HCT116 (cell line): Measurements from ENCODE around the gene NUB1. TPM values are rescaled to one million over a fixed set of nuclear protein-coding genes. Genes with fewer than 3 reads are reported as not detected.

Experiments
- ATAC-seq: fragments of 200-7000 bp; cut with Tn5 transposase; 2 replicates; pipeline ENCODE4 v1.9.1; 2020; ENCODE audit warnings: mild to moderate bottlenecking, moderate library complexity
- BruUV-seq: library from RNA; stranded (reverse); fragments of 400-500 nt; replicated peaks from 2 replicates; lab custom pipeline; 2021; lab: Mats Ljungman, UMichigan
- CTCF ChIA-PET: fragments of 300-600 bp; sonication (Branson Sonifier 250); formaldehyde crosslinking; loops from one replicate; lab custom pipeline; 2021; ENCODE audit warnings: antibody characterized with exemption; lab: Charles Lee
- POLR2A ChIA-PET: fragments of 300-600, 350-600 bp; sonication (Branson Sonifier 250); formaldehyde crosslinking; loops from one replicate; lab custom pipeline; 2021; ENCODE audit warnings: antibody characterized with exemption; lab: Charles Lee
- RAD21 ChIA-PET, 2 experiments: fragments of 300-600 bp; sonication (Branson Sonifier 250); formaldehyde crosslinking; loops; one replicate each; lab custom pipeline; 2023; ENCODE audit warnings: low total read pairs in 2 of 2; ENCODE audit not compliant: uncharacterized antibody in 2 of 2, unreplicated experiment in 2 of 2, low non-redundant PET in 1 of 2; lab: Charles Lee
- DNase-seq: peaks from one replicate; pipeline ENCODE4 v3.0.0-alpha.2; 2010; ENCODE audit warnings: low read depth, low spot score
- H2AFZ ChIP-seq: fragments of 200-600 bp; shearing (Covaris generic), sonication (generic); 2 replicates; pipeline ENCODE4 v1.6.1; 2017; ENCODE audit warnings: low read depth, mixed run types, mixed read lengths, antibody characterized with exemption, low read length; ENCODE audit not compliant: poor library complexity, severe bottlenecking
- H3K27ac ChIP-seq: 2 replicates; pipeline ENCODE4 v1.5.1; 2012; ENCODE audit warnings: low read depth, low read length
- H3K27me3 ChIP-seq: fragments of 200-600 bp; sonication (generic); 2 replicates; pipeline ENCODE4 v1.6.1; 2016; ENCODE audit warnings: mixed run types, low read length, mixed read lengths; ENCODE audit not compliant: insufficient read depth
- H3K36me3 ChIP-seq, 2 experiments: fragments of 200-500 bp in 1 of 2; fragments of 200-600 bp in 1 of 2; sonication (Bioruptor generic) in 1 of 2; sonication (generic) in 1 of 2; 2 replicates each; pipeline versions ENCODE4 v1.5.1 to v1.6.1; 2014 to 2016; ENCODE audit warnings: low read length in 2 of 2, inconsistent platforms in 1 of 2, mixed read lengths in 1 of 2, mixed run types in 1 of 2; ENCODE audit not compliant: insufficient read depth in 2 of 2, control insufficient read depth in 1 of 2
- H3K4me1 ChIP-seq, 2 experiments: fragments of 200-600 bp in 1 of 2; sonication (generic) in 1 of 2; 2 replicates each; pipeline versions ENCODE4 v1.5.1 to v1.6.1; 2012 to 2017; ENCODE audit warnings: low read length in 2 of 2, inconsistent platforms in 1 of 2, mild to moderate bottlenecking in 1 of 2, mixed read lengths in 1 of 2, mixed run types in 1 of 2, moderate library complexity in 1 of 2; ENCODE audit not compliant: insufficient read depth in 2 of 2, control insufficient read depth in 1 of 2
- H3K4me2 ChIP-seq: fragments of 200-600 bp; sonication (generic); 2 replicates; pipeline ENCODE4 v1.6.1; 2017; ENCODE audit warnings: mixed run types, low read length, mixed read lengths
- H3K4me3 ChIP-seq, 2 experiments: fragments of 200-600 bp in 1 of 2; sonication (generic) in 1 of 2; replicated peaks in 1 of 2; 2 replicates each; pipeline ENCODE4 v1.5.1; 2011 to 2016; ENCODE audit warnings: low read length in 2 of 2, control low read depth in 1 of 2, low read depth in 1 of 2, mild to moderate bottlenecking in 1 of 2, mixed read lengths in 1 of 2, mixed run types in 1 of 2
- H3K79me2 ChIP-seq: fragments of 200-600 bp; sonication (generic); 2 replicates; pipeline ENCODE4 v1.6.1; 2017; ENCODE audit warnings: mild to moderate bottlenecking, mixed run types, low read length, moderate library complexity, mixed read lengths; ENCODE audit not compliant: insufficient read depth
- H3K9ac ChIP-seq: fragments of 200-600 bp; sonication (generic); 2 replicates; pipeline ENCODE4 v1.6.1; 2016; ENCODE audit warnings: low read length, mixed read lengths
- H3K9me2 ChIP-seq: fragments of 200-600 bp; sonication (generic), shearing (Covaris generic); 2 replicates; pipeline ENCODE4 v1.6.1; 2017; ENCODE audit warnings: mixed run types, mild to moderate bottlenecking, moderate library complexity; ENCODE audit not compliant: insufficient read depth
- H3K9me3 ChIP-seq, 2 experiments: fragments of 200-500 bp in 1 of 2; fragments of 200-600 bp in 1 of 2; sonication (Bioruptor generic) in 1 of 2; sonication (generic) in 1 of 2; 2 replicates each; pipeline ENCODE4 v1.6.1; 2014 to 2017; ENCODE audit warnings: low read length in 2 of 2, mixed read lengths in 2 of 2, inconsistent platforms in 1 of 2, low read depth in 1 of 2, mild to moderate bottlenecking in 1 of 2, mixed run types in 1 of 2, moderate library complexity in 1 of 2; ENCODE audit not compliant: control insufficient read depth in 1 of 2, insufficient read depth in 1 of 2
- H4K20me1 ChIP-seq: fragments of 200-600 bp; sonication (generic), shearing (Covaris generic); 2 replicates; pipeline ENCODE4 v1.6.1; 2017; ENCODE audit warnings: mixed run types, mild to moderate bottlenecking, moderate library complexity; ENCODE audit not compliant: insufficient read depth
- EGR1 ChIP-seq: IDR thresholded peaks from 2 replicates; pipeline ENCODE4 v1.6.1; 2012; ENCODE audit warnings: low read depth
- FOSL1 ChIP-seq: IDR thresholded peaks from 2 replicates; pipeline ENCODE4 v1.6.1; 2012; ENCODE audit warnings: low read depth
- RAD21 ChIP-seq: IDR thresholded peaks from 2 replicates; pipeline ENCODE4 v1.6.1; 2012; ENCODE audit warnings: low read depth, mild to moderate bottlenecking
- intact Hi-C: fragments of 100-400 bp; cut with micrococcal nuclease; formaldehyde crosslinking; loops from 2 replicates; pipeline ENCODE4 v1.10.0; 2022
- total RNA-seq: library from RNA; stranded (reverse); gene quantifications from one replicate; pipeline ENCODE4 v1.2.1, GENCODE V29; 2021; ENCODE audit not compliant: unreplicated experiment
- TF ChIP-seq, protein P1 (sequence below): IDR thresholded peaks from 2 replicates; pipeline ENCODE4 v1.6.1; 2012
- TF ChIP-seq, protein P2 (sequence below), 3 experiments: fragments of 200-600 bp in 1 of 3; sonication (generic) in 1 of 3; IDR thresholded peaks in 2 of 3; conservative IDR thresholded peaks in 1 of 3; 2 replicates each; pipeline ENCODE4 v1.5.1; 2012 to 2017; ENCODE audit warnings: low read depth in 2 of 3, low read length in 2 of 3, antibody characterized with exemption in 1 of 3, borderline replicate concordance in 1 of 3, control low read depth in 1 of 3, mild to moderate bottlenecking in 1 of 3, mixed read lengths in 1 of 3, mixed run types in 1 of 3, moderate library complexity in 1 of 3; ENCODE audit not compliant: insufficient read depth in 1 of 3

NUB1 gene
- total RNA-seq, 1 experiment from 2014 or later, result 44.0 TPM

DNA sequence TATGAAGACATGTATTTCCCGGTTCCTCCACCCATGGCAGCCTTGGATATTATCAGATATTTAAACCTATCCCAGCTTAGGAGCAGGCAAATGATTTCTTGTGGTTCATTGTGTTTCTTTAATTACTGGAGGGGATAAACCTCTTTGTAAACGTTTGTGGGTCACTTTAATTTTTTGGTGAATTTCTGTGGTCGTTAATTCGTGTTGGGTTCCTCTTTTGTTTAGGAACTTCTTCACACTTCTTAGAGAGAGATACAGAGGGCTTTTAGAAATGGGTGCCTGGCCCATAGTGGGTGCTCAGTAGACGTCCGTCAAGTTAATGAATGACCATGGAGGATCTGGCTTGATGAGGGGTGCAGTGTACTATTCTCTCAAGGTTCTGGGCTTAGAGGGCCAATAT, 27.2 kb upstream of the NUB1 start:
- intact Hi-C loops, result loop anchor here (10.0 kb wide), 1 partner anchor 440 kb away; no protein-coding TSS in a partner anchor
- CTCF ChIA-PET, result interaction anchor here (1.2 to 2.2 kb wide), 5 partner anchors 22 to 431 kb away, joined by 3 to 14 read pairs (median 5); partner anchors contain the start of gene NUB1

DNA sequence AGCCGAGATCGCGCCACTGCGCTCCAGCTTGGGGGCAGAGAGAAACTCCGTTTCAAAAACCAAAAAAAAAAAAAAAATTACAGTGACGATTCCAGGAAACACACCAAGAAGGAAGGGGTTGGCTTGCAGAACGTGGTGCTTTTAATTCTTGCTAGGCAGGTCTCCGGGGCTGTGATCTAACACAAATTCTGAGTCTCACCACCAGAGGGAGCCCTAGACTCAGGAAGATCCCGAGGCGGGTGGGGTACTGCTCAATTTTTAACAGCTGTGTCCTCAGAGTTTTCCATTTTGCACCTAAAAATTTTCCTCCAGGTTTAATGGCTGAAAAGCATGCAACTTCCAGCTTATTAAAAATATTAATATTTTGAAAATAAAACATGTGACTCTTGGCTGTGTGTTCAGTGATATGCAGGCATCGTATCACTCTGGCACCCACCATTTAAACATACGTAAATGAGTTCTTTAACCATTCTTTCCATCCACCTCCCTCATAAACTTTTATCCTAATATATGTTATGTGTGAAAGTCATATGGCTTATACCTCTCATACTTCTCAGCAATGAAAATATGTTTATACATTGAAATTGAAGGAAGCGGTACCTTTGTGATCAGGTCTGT, 26.5 kb upstream of the NUB1 start:
- TF ChIP-seq RAD21, result peak; percentile 86
- TF ChIP-seq, protein P1, sequence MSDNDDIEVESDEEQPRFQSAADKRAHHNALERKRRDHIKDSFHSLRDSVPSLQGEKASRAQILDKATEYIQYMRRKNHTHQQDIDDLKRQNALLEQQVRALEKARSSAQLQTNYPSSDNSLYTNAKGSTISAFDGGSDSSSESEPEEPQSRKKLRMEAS, result no peak
- TF ChIP-seq, protein P2, sequence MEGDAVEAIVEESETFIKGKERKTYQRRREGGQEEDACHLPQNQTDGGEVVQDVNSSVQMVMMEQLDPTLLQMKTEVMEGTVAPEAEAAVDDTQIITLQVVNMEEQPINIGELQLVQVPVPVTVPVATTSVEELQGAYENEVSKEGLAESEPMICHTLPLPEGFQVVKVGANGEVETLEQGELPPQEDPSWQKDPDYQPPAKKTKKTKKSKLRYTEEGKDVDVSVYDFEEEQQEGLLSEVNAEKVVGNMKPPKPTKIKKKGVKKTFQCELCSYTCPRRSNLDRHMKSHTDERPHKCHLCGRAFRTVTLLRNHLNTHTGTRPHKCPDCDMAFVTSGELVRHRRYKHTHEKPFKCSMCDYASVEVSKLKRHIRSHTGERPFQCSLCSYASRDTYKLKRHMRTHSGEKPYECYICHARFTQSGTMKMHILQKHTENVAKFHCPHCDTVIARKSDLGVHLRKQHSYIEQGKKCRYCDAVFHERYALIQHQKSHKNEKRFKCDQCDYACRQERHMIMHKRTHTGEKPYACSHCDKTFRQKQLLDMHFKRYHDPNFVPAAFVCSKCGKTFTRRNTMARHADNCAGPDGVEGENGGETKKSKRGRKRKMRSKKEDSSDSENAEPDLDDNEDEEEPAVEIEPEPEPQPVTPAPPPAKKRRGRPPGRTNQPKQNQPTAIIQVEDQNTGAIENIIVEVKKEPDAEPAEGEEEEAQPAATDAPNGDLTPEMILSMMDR (IDR thresholded peaks at IDR 0.05 in 2 of 3, conservative IDR thresholded peaks at IDR 0.05 in 1 of 3; ENCODE audit: borderline replicate concordance in 1 of 3, insufficient read depth in 1 of 3, low read depth in 2 of 3, low read length in 2 of 3), result peak; percentile 72 to 86 (median 78)
- DNase-seq, result peak; percentile 54
- POLR2A ChIA-PET, result interaction anchor here (1.5 kb wide), 1 partner anchor 26 kb away, joined by 4 read pairs; no protein-coding TSS in a partner anchor

More for the DNA sequence above, 27.2 kb upstream of the NUB1 start:
- RAD21 ChIA-PET, result interaction anchor here (0.7 to 1.0 kb wide), 2 partner anchors 43 to 134 kb away, joined by 3 read pairs; no protein-coding TSS in a partner anchor
- no peaks in the 10 kb centered on the region for H3K36me3 ChIP-seq
- no peaks in the 10 kb centered on the region for H3K4me1 ChIP-seq
- H3K4me3 ChIP-seq, result no peak overlapping the region
- no peaks in the 10 kb centered on the region for H3K27me3 ChIP-seq
- ATAC-seq (no peak), DNase-seq (no peak)
- BruUV-seq, result no TSS peak
- peaks cover under 1 to 16% of the 10 kb centered on the region in 2 experiments; a peak in 2 of 4 replicates for H3K9me3 ChIP-seq
- no peak overlapping the region for H3K4me2 ChIP-seq
- POLR2A ChIA-PET, result no interaction called here
- no peaks in the 10 kb centered on the region for H3K79me2 ChIP-seq
- H2AFZ ChIP-seq, result no peak overlapping the region
- H3K9ac ChIP-seq, result no peak overlapping the region
- H3K9me2 ChIP-seq, result no peaks in the 10 kb centered on the region
- H4K20me1 ChIP-seq, result no peaks in the 10 kb centered on the region
- no peak for TF ChIP-seq EGR1
- TF ChIP-seq FOSL1, result no peak
- H3K27ac ChIP-seq, result no peak overlapping the region

More for the DNA sequence above, 26.5 kb upstream of the NUB1 start:
- Histone ChIP-seq H3K36me3 (no peaks in the 10 kb centered on the region), H3K27ac (no peak overlapping the region), H3K4me2 (no peak overlapping the region), H3K4me3 (no peak overlapping the region), H3K9ac (no peak overlapping the region), H2AFZ (peak overlapping the region; percentile 62), H3K27me3 (no peaks in the 10 kb centered on the region), H4K20me1 (no peaks in the 10 kb centered on the region), H3K79me2 (no peaks in the 10 kb centered on the region), H3K9me2 (no peaks in the 10 kb centered on the region), H3K9me3 (peaks cover 8 to 21% of the 10 kb centered on the region in 2 experiments; a peak in 2 of 4 replicates), H3K4me1 (no peaks in the 10 kb centered on the region)
- ChIA-PET RAD21 (interaction anchor here (0.7 to 1.0 kb wide), 4 partner anchors 36 to 205 kb away, joined by 3 to 4 read pairs (median 3); no protein-coding TSS in a partner anchor), CTCF (interaction anchor here (0.6 to 2.2 kb wide), 13 partner anchors 10 to 467 kb away, joined by 3 to 18 read pairs (median 5); partner anchors contain the start of gene NUB1)
- intact Hi-C loops, result loop anchor here (1.0 to 10.0 kb wide), 4 partner anchors 31 to 440 kb away; no protein-coding TSS in a partner anchor
- no TSS peak for BruUV-seq
- peak; percentile 87 for ATAC-seq
